GM18909 (cell line): ENCODE results near the gene DUSP18.
"Not testable (repeated sequence)": the region's sequence is repeated elsewhere in the genome, so short reads cannot be mapped to it uniquely, and the experiment has no call there.

Source experiments
- ATAC-seq: cut with Tn5 transposase; IDR thresholded peaks from one replicate; pipeline ENCODE4 v1.9.1; 2021; ENCODE audit warnings: mild to moderate bottlenecking; ENCODE audit not compliant: unreplicated experiment, poor library complexity

The DUSP18 gene

GRCh38 chr22:30667494-30668385 is at the start of gene DUSP18:
Gene DUSP18, minus strand, starts transcription at chr22:30667875. Its CDS starts 3,872 bp downstream, at chr22:30664003.
- ATAC-seq, result peak; percentile 91

- no peak for ATAC-seq
Measured at GRCh38 chr22:30714062-30714461, 46.4 kb upstream of the DUSP18 start.

DNA sequence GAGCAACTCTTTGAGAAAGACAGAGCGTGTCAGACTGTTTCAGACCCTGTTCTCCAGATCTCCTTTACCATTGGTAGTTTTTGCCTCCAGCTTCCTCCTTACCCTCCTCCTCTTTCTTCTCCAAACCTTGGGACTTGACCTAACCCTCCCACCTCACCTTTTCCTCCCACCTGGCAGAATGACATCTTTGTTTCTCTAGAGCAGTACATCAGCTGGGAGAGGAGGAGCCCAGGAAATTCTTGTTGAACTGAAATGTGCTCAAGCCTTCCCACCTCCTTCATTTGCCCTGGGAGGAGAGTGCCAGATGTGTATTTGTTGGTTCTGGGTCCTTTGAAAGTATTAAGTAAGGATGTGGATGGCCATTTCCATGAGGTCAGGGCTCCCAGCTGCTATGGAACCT is 44.4 kb upstream of the DUSP18 start:
- no peak for ATAC-seq

DNA sequence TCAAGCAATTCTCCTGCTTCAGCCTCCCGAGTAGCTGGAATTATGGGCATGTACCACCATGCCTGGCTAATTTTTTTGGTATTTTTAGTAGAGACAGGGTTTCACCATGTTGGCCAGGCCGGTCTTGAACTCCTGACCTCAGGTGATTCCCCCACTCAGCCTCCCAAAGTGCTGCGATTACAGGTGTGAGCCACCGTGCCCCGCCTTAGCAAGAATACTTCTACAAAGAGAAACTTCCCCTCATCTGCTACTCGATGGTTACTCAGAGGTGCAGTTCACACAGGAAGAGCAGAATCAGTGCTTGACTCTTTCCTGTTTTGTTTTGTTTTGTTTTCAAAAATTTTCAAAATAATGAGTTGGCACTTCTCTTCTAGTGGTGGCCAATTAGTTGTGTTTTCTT is 42.3 kb upstream of the DUSP18 start:
- not testable (repeated sequence) for ATAC-seq

GRCh38 chr22:30705710-30706651 is 38.3 kb upstream of the DUSP18 start:
- ATAC-seq, result peak; percentile 55

- no peak for ATAC-seq
Measured at GRCh38 chr22:30704978-30705377, 37.3 kb upstream of the DUSP18 start.

DNA sequence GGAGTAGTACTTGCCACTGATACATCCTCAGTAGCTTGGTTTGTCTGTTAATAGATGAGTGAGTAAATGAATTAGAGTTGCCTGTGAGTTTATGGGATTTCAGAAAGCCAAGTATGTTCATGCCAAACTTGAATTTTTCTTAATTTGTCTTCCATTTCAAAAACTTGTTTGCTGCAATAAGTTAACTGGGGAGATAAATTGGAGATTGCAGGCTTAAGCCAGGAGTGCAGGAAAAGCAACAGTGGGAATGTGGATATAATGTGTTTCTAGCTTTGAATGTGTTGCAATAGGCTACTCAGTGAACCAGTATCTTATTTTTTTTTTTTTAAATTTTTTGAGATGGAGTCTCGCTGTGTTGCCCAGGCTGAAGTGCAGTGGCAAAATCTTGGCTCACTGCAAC is 35.2 kb upstream of the DUSP18 start:
- ATAC-seq, result no peak

DNA sequence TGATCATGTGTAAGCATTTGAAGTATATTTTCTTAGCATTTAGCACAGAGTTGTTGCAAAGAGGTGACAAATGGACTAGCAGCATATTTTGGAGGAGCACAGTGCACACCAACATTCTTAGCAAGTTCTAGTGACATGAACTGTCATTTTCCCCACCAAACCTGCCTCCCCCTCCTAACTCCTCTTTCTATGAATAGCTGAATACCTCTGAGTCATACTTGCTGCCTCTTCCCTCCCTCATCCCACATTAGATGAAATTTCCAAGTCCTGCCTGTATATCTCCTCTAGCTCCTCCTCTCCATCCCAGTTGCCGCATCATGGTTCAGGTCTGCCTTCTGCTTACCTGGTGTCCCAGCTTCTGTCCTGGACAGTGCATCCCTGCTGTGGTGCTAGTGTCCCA is 34.2 kb upstream of the DUSP18 start:
- ATAC-seq, result no peak

DNA sequence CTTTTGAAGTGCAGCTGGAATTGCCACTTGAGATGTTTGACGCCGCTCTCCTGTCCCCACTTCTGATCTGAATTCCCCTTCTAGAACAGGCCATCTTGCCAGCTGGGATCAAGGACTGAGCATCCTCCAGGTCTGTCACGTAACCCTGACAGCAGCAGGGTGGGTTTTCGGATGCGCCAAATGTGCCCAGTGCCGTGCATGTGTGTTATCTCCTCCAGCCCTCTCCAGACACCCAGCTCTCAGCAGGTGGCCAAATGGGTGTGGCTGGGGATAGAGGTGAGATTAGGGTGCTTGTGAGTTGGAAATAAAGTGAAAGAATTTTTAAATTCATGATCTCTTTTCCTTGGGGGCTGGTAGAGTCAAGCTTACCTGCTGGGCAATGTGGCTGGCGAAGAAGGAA is 30.3 kb upstream of the DUSP18 start:
- ATAC-seq, result no peak

DNA sequence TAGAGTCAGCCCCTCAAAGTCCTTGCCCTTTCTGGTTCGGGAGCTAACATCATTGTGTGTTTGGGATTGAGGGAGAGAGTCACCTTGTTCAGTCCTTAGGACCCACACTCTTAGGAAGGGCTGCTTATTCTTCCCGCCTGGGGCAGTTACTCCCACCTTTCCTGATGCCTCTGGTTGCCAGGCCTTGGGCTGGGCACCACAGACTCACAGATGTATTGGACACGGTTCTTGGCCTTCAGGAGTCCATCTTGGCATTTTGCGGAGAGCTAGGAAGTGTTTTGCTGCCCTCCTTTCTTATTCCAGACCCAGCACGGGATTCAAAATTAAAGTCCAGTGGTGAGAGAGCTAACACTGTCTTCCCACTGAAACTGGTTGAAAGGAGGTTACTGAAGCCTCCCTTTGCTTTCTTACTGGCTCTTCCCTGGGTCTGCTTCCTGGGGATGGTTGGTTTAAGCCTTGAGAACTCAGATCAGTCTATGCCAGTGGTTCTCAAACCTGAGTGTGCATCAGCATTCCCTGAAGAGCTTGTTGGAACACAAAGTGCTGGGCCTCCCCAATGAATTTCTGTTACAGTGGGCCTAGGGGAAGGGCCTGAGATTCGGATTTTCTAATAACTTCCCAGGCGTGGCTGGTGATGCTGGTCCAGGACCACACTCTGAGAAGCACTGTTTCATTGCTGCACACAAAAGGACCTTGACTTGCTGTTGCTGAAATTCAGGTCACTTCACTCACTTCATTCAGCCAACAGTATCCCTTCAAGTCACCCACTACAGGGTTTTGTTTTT is 28.4 kb upstream of the DUSP18 start:
- ATAC-seq, result no peak

- ATAC-seq, result no peak
Measured at GRCh38 chr22:30695351-30695851, 27.7 kb upstream of the DUSP18 start.

DNA sequence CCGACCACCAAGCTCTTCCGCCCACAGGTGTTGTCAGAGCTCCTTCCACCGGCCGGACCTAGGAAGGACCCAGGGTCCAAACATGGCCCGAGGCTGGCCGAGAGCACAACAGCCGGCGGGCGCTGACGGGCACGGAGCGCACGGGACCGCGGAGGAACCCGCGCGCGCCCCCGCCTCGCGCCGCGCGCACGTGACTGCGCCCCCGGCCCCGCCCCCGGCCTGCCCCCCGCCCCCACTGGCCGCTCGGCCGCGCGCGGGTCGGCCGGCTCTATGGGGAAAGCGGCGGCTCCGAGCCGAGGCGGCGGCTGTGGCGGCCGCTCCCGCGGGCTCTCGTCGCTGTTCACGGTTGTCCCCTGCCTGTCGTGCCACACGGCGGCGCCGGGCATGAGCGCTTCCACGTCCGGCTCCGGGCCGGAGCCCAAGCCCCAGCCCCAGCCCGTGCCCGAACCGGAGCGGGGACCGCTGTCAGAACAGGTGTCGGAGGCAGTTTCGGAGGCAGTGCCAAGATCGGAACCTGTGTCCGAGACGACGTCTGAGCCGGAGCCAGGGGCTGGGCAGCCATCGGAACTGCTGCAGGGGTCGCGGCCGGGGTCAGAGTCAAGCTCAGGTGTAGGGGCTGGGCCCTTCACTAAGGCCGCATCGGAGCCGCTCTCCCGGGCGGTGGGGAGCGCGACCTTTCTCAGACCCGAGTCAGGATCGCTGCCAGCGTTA is 27.1 kb upstream of the DUSP18 start, which contains the start of gene OSBP2:
Gene OSBP2 (plus strand): TSS at position 235 of the 711 bp plus-strand sequence. CDS start 36 bp downstream, at position 271.
- ATAC-seq, result no peak

DNA sequence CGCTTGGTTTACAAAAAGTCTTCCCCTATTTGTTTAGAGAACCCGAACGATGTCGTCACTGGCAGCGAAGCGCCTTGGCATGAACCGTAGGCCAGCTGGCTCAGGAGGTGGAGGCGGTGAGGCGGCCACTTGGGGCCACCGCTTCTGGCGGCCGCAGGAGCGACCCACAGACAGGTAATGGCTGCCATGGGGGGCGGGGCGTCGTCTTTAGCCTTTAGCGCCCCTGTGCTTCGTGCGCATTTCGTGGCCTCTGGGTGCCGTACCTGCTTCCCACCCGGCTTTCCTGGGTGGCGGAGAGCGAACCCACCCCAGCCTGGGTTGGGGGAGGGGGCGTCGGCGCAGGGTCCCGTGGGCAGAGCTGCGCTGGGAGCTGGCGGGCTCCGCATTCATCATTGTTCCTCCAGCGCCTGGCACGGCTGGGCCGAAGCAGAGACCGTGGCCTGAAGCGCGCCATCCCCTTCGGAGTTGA is 26.5 kb upstream of the DUSP18 start:
- ATAC-seq, result no peak

DNA sequence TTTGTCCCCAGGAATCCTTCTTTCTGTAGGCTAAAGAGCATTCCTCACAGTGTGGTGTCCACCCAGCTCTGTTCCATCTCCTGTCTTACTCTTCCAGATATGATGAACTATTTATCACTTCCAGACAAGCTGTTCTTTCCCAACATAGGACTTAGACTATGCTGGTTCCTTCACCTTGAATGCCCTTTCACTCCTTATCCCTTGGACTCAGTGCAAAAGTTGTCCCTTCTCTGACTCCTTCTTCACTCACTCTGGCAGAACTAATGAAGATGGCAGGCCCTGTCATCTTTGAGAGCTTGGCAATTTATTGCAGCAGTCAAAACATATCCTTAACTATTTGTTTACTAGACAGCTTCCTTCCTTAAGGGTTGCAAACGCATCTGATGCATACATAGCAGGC is 23.5 kb upstream of the DUSP18 start:
- no peak for ATAC-seq

GRCh38 chr22:30689622-30690021 is 21.9 kb upstream of the DUSP18 start:
- no peak for ATAC-seq

DNA sequence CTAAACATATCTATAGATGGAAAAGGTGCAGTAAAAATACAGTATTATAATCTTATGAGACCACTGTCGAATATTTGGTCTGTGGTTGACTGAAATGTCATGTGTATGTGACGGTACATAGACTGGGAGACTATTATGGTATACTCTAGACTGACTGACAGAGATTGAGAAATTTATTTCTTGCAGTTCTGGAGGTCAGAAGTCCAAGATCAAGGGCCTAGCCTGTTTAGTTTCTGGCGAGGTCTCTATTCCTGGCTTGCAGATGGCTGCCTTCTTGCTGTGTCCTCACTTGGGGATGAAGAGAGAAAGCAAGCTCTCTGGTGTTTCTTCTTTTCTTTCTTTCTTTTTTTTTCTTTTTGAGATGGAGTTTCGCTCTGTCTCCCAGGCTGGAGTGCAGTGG is 19.7 kb upstream of the DUSP18 start:
- ATAC-seq, result no peak

DNA sequence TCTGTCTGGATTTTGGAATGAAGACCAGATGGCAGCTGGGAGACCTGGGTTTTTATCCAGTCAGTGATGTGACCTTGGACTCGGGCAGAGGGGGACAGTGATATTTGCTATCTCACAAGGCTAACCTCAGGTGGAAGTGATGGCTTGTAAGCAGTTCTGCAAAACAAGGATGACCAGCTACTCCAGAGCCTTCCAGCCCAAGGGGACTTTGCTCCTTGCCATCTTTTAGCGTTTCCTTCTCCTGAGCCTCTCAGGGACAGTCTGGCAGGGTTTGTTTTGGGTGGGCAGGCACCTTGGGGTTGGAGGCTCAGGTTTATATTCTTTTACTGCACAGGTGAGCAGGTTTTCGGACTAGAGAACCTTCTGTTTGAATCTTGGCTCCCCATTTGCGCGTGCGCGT is 17.5 kb upstream of the DUSP18 start:
- no peak for ATAC-seq

- no peak for ATAC-seq
Measured at GRCh38 chr22:30681831-30682230, 14.2 kb upstream of the DUSP18 start.
